Stimulated activated CD4-positive, alpha-beta T cell treated with anti-CD3 and anti-CD28 coated beads, Interleukin-1b, Interleukin-23, amount 100 ng/mL, for 48 hours (primary cell): ENCODE measurements around the gene MPHOSPH8.

Source experiments
- DNase-seq: peaks from one replicate; pipeline ENCODE4 v3.0.0-alpha.2; 2020

The MPHOSPH8 gene, protein sequence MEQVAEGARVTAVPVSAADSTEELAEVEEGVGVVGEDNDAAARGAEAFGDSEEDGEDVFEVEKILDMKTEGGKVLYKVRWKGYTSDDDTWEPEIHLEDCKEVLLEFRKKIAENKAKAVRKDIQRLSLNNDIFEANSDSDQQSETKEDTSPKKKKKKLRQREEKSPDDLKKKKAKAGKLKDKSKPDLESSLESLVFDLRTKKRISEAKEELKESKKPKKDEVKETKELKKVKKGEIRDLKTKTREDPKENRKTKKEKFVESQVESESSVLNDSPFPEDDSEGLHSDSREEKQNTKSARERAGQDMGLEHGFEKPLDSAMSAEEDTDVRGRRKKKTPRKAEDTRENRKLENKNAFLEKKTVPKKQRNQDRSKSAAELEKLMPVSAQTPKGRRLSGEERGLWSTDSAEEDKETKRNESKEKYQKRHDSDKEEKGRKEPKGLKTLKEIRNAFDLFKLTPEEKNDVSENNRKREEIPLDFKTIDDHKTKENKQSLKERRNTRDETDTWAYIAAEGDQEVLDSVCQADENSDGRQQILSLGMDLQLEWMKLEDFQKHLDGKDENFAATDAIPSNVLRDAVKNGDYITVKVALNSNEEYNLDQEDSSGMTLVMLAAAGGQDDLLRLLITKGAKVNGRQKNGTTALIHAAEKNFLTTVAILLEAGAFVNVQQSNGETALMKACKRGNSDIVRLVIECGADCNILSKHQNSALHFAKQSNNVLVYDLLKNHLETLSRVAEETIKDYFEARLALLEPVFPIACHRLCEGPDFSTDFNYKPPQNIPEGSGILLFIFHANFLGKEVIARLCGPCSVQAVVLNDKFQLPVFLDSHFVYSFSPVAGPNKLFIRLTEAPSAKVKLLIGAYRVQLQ

DNA sequence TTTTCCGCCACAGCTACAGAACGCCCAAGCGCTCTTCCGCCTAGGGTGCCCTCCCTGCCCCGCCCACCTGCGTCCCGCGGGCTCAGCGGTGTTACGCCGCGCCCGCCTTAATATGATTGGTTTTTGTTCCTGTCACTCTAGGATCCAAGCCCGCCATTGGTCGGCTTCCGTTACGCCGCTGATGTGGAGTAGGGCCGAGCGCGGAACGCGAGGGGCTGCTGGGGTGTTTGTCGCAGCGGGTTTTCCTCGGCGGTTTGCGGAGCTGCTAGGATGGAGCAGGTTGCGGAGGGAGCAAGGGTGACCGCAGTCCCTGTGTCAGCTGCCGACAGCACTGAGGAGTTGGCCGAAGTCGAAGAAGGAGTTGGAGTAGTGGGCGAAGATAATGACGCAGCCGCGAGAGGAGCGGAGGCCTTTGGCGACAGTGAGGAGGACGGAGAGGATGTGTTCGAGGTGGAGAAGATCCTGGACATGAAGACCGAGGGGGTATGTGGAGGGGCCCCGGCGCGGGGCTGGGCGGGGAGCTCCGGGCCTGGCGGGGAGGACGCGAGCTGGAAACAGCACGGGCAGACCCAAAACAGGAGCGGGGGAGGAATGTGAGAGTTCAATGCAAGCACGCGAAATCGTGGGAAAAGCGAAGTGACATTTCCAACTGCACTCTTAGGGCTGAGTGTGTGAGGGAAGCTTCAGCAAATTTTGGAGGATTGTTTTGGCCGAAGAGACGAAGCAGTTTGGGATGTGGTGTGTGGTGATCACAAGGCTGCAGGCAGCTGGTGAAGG, at the start of gene MPHOSPH8:
TSS of gene MPHOSPH8 (plus strand) at position 181 of the 777 bp plus-strand sequence. CDS start at position 271, 90 bp downstream.
- DNase-seq: peak; percentile 93

- peak; percentile 87 for DNase-seq
These were observed 46.4 kb upstream of the MPHOSPH8 start for GRCh38 chr13:19586904-19587634.

DNA sequence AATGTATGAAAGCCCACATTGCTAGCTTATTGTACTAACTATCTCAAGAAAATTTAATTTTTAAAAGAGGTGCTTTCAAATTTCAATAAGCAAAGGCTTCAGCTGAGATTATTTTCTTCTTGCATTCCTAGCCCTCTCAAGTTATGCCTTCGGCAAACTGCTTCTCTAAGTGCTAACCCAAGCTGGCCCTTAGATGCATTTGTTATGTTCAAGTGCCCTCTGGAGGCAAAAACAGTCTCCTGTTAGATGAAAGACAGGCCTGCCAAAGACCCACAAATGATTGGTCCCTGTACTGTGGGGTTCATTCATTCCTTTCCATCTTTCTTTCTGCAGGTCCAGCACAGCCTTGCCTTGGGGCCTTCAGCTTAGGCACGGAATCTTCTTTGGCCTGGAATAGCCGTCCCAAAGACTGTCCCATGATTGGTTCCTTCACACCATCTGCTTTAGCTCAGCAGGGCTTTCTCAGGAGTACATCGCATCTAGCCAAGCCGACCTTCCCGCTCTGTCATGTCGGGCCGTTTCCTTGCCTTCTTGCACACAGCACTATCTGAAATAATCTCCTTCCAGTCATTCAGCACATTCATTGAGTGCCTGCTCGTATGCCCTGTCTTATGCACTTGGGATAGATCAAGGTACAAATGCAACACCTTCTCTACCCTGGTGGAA, 45.7 kb upstream of the MPHOSPH8 start:
- peak; percentile 14 for DNase-seq

GRCh38 chr13:19589312-19589711, 44.1 kb upstream of the MPHOSPH8 start:
- DNase-seq: no peak

DNA sequence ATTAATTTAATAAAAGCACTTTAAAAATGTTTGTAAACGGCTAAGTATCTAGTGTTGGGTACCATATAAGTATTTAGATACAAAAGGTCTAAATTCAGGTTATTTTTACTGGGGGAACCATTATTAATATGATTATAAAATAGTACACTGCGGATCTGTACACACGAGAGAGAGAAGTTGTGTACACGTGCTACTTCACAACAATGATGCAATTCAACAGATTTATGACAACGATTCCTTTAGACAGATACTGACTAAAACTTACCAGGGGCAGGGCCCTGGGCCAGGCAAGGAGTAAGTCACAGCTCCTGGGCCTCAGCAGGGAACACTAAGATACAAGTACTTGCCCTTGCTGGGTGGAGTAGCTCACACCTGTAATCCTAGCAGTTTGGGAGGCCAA, 43.0 kb upstream of the MPHOSPH8 start:
- DNase-seq: no peak

DNA sequence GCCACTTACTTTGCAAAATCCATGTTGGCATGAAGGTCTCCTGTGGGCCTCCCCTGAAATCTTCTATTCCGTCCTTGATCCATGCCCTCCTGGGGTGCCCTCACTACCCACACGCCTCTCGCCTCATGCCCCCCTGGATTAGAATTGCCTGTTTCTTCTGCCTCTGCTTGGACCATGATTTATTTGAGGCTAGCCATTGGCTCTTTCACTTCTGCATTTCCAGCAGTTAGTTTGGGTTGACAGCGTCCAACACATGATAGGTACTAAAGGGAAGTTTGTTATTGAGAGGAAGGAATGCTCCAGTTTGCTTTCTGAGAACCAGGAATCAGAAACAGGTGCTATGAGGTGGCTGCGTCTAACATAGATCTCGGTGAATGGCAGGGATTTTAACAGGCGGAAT, 41.6 kb upstream of the MPHOSPH8 start:
- no peak for DNase-seq

GRCh38 chr13:19592657-19593180, 40.7 kb upstream of the MPHOSPH8 start:
- DNase-seq: no peak

DNA sequence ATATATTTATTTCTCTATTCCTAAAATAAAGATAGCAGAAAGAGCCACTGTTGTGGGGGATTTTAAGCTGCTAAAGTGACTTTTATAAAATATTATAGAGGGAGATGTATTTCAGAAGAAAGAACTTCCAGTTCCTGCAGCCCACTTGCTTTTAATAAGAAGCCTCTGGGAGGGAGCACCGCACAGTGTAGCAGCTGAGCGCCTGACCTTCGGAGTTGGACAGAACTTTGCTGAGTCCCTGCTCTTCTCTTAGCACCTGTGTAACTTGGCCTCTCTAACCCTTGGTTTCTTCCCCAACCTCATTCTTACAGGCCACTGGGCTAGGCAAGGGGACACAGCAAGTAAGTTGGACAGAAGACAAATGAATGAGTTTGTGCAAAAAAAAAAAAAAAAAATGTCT, 37.4 kb upstream of the MPHOSPH8 start:
- no peak for DNase-seq

- DNase-seq: no peak
These were observed 36.5 kb upstream of the MPHOSPH8 start for GRCh38 chr13:19596960-19597361.

DNA sequence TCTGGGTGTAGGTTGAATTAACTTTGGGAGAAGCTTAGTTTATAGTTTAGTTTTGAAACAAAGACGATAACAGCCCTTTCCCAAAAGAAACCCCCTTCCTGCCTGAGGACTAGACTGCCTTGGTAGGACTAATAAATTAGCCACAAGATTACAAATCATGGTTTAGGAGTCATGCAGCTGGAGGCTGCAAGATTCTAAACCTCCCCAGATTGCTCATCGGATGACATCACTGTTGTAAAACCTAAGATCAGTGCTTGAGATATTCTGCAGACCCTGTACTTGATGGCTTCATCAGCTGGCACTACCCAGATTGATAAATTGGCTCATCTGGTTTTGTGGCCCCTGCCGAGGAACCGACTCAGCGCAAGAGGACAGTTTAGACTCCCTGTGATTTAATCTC, 35.9 kb upstream of the MPHOSPH8 start:
- DNase-seq: no peak

- peak; percentile 45 for DNase-seq
These were observed 31.4 kb upstream of the MPHOSPH8 start for GRCh38 chr13:19601749-19602725.

DNA sequence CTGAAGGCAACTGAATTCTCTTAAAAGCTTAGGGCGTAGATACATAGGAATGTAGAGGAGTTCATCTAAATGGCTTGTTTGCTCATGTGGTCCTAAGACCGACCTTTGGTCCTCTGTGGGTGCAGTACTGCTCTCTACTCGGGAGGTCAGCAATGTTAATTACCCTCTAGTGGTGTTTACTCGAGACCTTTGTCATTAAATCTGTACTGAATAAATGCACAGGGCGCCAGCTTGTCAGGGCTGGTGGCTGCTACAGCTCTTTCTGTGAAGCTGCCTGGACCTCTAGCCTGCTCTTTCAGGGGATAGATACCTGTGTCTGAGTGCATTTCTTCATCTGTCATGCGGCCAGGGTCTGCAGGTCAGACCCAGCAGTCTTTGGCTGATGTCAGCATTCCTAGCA, 29.2 kb upstream of the MPHOSPH8 start:
- DNase-seq: no peak

GRCh38 chr13:19605161-19605955, 28.1 kb upstream of the MPHOSPH8 start:
- no peak for DNase-seq

DNA sequence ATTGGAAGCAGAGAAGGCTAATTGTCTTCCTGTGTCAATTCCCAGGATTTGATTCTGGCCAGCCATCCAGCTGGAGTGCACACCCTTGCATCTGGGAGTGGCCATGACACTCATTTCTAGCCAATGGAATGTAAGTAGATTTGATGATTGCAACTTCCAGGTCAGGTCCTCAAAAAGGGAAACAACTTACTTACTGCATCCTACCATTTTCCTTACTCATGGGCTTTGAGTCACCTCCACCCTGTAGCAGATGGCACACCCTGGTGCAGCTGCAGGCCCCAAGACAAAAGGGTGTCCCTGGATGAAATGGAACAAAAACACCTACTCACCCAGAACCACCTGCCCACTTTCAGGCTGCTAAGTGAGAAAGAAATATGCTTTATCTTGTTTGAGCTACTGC, 27.3 kb upstream of the MPHOSPH8 start:
- DNase-seq: no peak

DNA sequence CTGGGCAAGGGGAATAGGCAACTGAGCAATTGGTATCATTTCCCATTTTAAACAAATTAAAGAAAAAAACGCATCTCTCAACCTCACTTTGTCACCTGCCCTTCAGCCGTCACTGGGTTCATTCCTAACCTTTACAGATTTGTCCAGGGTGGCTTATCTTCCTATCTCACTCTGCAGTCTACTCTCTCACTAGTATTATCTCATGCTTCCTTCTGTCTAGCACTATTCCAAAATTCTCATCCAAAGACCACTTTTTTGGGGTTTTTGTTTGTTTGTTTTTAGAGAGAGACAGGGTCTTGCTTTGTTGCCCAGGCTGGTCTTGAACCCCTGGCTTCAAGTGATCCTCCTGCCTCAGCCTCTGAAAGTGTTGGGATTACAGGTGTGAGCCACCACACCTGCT, 26.7 kb upstream of the MPHOSPH8 start:
- no peak for DNase-seq

DNA sequence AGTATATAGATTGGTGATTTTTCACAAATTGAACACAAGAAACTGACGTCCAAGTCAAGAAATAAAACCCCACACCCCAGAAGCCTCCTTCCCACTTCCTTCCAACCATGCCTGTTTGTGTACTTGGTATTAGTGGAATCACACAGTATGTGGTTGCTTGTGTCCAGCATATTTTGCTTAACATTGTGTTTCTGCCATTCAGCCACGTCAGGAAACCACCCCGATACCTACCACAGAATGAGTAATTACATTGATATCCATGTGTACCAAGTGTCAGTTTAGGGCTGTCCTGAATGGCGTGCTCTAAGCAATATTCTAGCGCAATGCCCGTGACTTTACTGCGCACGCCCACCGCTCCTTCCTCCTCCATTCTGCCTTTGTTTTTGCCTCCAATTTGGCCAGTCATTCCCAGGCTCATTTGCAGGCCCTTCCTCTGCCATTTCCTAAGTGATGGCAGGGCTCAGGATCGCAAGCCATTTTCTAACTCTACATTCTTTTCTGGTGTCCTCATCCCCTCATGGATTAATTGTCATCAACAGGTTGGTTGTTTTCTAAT, 25.9 kb upstream of the MPHOSPH8 start:
- DNase-seq: no peak

DNA sequence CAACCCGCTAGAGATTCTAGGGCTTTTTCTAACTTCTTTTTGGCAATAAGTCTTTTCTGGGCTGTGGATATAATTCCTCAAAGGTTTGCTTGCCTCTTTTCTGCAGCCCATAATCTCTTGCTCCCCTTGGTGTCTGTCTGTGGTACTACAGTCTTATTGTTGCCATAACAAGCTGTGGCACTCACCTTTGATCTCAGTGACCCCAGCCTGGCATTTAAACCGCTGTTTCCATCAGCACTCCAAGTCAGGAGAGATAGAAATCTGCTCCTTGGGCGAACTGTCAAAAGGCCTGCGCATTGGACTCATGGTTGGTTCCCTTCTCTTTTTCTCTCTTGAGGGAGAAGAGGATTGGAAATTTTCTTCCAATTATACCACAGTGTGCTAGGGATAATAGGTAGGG, 14.5 kb upstream of the MPHOSPH8 start:
- no peak for DNase-seq

DNA sequence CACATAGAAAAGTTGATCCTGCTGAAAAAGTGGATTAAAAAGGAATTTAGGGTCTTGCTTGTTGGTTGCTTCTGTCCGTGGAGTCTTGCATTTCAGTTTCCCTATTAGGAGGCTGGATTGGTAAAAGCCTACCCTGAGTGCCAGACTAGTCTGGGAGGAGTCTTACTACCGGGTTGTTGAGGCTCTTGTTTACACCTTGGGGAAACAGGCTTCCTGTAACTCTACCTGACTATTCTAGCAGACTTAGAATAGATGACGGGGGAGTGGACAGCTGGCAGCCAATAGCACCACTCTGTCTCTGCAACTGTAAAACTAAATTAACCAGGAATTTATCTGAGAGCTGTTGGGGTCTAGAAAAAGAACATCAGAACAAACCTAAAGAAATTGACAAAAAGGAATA, 11.3 kb upstream of the MPHOSPH8 start:
- no peak for DNase-seq

DNA sequence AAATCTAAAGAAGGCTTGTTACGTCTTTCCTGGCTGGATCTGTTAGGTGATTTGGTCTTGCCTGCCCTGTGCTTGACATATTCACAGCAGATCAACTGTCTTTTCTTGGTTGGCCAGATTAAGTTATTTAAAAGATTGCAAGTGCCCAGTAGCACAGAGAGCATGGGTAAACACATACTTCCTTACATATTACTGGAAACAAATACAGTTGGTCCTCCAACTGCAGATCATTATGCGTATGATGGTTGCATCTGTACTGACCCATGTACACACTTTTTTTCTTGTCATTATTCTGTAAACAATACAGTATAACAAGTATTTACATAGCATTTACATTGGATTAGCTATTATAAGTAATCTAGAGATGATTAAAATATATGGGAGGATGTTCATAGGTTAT, 9.2 kb upstream of the MPHOSPH8 start:
- no peak for DNase-seq
